NCI-H1694 treated with DMSO at 0.1 percent for 48 hours (cell line): Measurements from ENCODE around the gene C4B.
"Not testable (repeated sequence)": the region's sequence is repeated elsewhere in the genome, so short reads cannot be mapped to it uniquely, and the experiment has no call there.

Experiments
- DNase-seq: peaks from one replicate; lab custom pipeline; 2025; lab: John Stamatoyannopoulos, UW

Gene C4B

DNA sequence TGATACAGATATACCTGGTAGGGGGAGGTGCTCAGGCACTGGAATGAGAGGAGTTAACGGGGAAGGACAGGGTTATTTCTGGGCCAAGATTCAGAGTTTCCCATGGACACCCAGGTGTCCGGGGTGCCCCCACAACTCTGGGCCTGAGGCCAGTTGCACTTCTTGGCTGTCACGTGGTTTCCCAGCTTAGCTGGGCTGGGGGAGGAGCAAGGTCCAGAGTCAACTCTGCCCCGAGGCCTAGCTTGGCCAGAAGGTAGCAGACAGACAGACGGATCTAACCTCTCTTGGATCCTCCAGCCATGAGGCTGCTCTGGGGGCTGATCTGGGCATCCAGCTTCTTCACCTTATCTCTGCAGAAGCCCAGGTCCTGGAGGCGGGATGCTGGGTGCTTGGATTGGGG lies at the start of gene C4B:
Gene C4B (plus strand): TSS at position 249 of the 400 bp plus-strand sequence. CDS start 51 bp downstream, at position 300.
- DNase-seq, result not testable (repeated sequence)

DNA sequence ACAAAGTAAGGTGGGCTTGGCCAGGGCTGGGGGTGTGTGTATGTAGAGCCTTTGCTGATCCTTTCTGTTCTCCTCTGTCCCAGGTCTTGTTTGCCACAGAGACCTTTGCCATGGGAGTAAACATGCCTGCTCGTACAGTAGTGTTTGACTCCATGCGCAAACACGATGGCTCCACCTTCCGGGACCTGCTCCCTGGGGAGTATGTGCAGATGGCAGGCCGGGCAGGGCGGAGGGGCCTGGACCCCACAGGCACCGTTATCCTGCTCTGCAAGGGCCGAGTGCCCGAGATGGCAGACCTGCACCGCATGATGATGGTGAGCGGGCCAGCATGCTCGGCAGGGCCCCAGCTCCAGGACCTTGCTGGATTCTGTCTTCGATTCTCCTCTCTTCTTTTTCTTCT lies 48.9 kb upstream of the C4B start:
- no peak for DNase-seq

- DNase-seq, result no peak
Measured at GRCh38 chr6:31966506-31966905, 48.1 kb upstream of the C4B start.

GRCh38 chr6:31966997-31967925 lies 47.3 kb upstream of the C4B start:
- no peak for DNase-seq

DNA sequence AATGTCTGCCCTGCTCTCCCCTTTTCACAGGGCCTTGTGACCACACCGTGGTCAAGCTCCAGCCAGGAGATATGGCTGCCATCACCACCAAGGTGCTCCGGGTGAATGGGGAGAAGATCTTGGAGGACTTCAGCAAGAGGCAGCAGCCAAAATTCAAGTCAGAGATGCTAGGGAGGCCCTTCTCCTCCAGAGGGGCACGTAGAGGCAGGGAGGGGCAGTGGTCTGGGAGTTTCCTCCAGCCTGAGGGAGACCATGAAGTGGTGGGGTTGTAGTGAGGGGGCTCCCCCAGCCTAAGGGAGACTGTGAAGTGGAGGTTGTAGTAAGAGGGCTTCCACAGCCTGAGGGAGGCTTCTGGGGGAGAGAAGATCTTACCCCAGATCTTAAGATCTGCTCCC lies 46.7 kb upstream of the C4B start:
- no peak for DNase-seq

- no peak for DNase-seq
Measured at GRCh38 chr6:31968326-31968725, 46.3 kb upstream of the C4B start.

GRCh38 chr6:31968791-31969711 lies 45.5 kb upstream of the C4B start:
- no peak for DNase-seq

GRCh38 chr6:31969712-31970603 lies 44.6 kb upstream of the C4B start:
- no peak for DNase-seq

DNA sequence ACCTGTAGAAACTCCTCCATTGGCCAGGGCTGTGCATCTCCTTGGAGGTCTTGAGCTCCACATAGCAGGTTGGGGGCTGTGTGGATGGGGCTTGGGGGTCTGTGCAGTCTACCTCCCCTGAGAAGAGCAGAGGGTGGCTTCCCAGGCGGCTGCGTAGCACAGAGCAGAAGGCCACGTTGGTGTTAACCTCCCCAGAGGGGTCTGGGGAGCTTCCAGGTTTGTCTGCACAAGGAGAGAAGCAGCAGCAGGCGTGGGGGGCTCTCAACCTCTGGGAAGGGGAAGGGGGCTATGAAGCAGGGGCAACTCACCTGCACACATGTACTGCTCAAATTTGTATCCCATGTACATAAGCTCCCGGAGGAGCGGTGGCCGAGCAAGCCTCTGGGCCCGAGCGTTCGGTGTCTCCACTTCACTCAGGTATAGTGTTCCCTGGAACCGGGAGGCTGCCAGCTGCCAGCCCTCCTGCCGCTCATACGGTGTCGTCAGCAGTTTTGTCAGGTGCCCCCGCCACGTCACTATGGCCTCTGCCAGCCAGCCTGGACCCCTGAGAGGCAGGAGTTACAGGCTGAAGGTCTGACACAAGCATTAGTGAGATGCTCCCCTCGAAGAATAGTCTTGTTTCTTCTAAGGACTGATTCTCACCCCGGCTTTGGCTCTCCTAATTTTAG lies 43.9 kb upstream of the C4B start:
- DNase-seq, result no peak

DNA sequence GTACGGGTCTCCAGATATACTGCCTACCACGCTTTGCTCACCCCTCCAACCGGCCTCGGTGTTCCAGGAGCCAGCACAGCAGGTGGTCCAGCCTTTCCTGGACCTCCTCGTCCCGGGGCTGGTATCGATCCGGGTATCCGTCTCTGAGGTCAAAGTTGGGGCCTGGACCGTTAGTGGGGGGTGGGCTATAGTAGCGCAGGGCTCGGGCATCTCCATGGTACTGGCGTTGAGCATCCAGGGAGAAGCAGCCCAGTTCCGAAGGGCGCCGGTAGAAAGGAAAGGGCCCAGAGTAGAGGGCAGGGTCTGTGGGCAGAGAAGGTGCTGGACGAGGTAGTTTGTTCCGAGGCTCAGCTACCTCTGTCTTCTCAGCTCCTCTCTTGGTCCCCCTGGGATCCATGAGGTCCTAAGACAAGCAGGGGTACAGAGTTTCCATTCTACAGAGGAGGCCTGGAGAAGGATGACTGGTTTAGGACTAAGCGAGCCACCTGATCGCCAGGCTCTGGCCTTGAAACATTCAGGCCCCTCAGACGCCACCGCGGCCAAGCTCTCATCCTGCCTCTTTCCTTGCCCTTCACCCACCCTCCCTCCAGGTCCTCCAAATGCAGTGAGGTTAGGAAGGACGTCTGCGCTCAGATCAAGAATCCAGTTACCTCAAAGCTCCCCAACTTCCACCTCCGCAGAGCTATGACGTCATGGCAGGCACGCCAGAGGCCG lies 43.2 kb upstream of the C4B start:
- no peak for DNase-seq

GRCh38 chr6:31971993-31972708 lies 42.4 kb upstream of the C4B start, which contains the start of gene DXO:
Gene DXO (minus strand): TSS chr6:31972138. CDS start chr6:31971675, 463 bp downstream.
- peak; percentile 92 for DNase-seq

- no peak for DNase-seq
Measured at GRCh38 chr6:31972709-31973350, 41.8 kb upstream of the C4B start.

GRCh38 chr6:31976065-31976464 lies 38.5 kb upstream of the C4B start:
- not testable (repeated sequence) for DNase-seq

- DNase-seq, result no peak
Measured at GRCh38 chr6:31977816-31978431, 36.7 kb upstream of the C4B start.

DNA sequence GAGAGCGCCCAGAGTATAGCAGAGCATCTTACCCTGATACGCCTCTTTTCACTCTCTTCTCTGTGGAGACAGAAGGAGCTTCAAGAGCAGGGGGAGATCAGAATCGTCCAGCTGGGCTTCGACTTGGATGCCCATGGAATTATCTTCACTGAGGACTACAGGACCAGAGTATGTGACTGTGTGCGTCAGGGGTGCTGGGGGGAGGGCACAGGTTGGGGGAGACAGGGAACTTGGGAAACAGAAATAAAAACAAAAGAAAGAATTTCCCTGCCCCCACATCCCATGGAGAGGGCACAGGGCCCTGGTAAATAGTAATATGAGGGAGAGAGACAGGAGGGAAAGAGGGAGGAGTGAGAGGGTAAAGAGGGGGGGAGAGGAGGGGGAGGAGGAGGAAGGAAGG lies 35.8 kb upstream of the C4B start:
- no peak for DNase-seq

GRCh38 chr6:31979238-31979898 lies 35.2 kb upstream of the C4B start:
- no peak for DNase-seq

DNA sequence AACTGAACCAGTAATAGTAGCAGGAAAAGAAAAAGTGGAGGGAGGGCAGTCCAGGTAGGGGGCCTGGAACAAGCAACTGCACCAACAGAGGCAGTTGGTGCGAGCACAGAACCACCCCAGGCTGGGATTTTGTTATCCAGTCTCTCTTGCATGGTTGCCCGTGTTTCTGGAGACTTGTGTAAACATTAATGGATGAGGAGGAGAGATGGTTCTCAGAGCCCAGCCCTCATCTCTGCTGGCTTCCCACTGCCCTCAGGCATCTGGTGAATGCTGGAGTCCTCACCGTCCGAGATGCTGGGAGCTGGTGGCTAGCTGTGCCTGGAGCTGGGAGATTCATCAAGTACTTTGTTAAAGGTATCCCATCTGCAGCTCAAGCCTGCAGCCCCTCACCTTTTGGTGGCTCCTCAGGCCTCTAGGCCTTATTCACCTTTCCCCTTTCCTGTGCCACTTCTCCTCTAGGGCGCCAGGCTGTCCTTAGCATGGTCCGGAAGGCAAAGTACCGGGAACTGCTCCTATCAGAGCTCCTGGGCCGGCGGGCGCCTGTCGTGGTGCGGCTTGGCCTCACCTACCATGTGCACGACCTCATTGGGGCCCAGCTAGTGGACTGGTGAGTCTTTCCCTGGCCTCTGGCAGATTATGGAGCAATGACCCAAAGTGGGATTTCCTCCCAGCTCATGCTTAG lies 34.3 kb upstream of the C4B start:
- not testable (repeated sequence) for DNase-seq

GRCh38 chr6:31980998-31981397 lies 33.6 kb upstream of the C4B start:
- DNase-seq, result not testable (repeated sequence)
